Suppressor macrophage treated with lipopolysaccharide for 1 hour (primary cell): ENCODE data around the gene WASF2.
A peak's percentile ranks its signal among the peaks of the same experiment; 100 is the strongest.
"Not testable (repeated sequence)": the region's sequence is repeated elsewhere in the genome, so short reads cannot be mapped to it uniquely, and the experiment has no call there.

Experiments used
- DNase-seq, 3 donors: peaks; one replicate each; pipeline ENCODE4 v3.0.0-alpha.2; 2020 to 2022

Gene WASF2

GRCh38 chr1:27394282-27394658 lies 95.7 kb downstream of the WASF2 start:
- DNase-seq: no peak

GRCh38 chr1:27393641-27394281 lies 96.2 kb downstream of the WASF2 start:
- DNase-seq: no peak

GRCh38 chr1:27392778-27393635 lies 97.0 kb downstream of the WASF2 start:
- no peak for DNase-seq

- peak; percentile 92 to 96 (median 93) for DNase-seq
Observed at GRCh38 chr1:27392096-27392777, 97.7 kb downstream of the WASF2 start, which contains the start of gene GPR3. Gene GPR3 (plus strand): TSS chr1:27392622. CDS start chr1:27393799, 1,177 bp downstream.

DNA sequence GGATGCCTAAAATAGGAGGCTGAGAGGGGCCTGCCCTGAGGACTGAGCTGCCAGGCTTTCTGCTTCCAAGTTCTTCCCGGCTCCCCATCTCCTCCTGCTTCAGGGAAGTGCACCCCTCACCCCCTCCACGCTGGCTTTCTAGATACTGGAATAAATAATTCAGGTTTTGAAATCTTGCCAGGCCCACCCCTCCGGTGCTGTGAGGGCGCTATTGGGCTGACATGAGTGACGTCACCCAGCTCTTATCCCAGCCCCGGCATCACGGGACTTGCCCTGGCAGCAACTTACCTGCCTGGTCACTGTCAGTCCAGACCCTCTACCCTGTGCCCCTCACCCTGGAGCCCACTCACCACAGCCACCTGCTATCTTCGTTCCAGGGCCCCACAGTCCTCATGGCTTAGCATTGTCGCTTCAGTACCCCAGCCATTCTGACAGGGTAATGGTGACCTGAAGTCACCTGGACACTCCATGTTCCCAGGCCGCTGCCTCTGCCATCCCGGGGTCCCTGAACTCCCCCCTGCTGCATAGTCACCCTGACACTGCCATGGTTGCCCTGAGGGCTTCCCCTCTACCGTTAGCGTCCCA lies 98.4 kb downstream of the WASF2 start:
- peak in 2 of 3 donors; percentile 24 to 46 for DNase-seq

DNA sequence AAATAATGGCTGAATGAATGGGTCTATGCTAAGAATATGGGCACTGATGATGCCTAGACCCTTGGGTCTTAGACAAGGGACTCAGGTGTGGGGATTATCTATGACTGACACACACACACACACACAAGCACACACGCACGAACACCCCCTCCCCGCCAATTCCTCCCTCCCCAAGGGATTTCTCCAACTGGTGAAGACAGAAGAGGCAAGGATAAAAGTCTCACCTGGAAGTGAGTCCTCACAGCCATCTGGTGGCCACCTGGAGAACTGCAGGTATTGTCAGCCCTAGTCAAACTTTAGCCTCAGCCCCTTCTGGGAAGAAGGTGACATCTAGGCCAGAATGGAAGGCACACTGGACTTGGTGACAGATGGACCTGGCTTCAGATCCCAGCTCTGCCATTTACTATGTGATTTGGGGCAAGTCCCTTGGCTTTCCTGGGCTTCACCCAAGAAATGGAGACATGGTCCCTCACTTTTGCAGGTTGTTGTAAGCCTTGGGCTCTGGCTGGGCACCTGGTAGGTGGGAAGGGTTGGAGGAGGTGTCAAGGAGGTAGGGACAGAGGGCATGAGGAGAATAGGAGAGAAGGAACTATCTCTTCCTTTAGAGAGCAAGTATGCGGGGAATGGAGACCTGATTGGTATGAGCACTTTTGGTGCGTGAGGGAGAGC lies 101.5 kb downstream of the WASF2 start:
- DNase-seq: peak; percentile 46 to 68 (median 54)

DNA sequence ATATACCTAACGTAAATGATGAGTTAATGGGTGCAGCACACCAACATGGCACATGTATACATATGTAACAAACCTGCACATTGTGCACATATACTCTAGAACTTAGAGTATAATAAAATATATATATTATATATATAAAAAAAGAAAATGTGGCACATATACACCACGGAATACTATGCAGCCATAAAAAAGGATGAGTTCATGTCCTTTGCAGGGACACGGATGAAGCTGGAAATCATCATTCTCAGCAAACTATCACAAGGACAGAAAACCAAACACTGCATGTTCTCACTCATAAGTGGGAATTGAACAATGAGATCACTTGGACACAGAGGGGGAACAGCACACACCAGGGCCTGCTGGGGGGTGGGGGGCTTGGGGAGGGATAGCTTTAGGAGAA lies 105.2 kb downstream of the WASF2 start:
- not testable (repeated sequence) for DNase-seq

GRCh38 chr1:27383661-27384060 lies 106.3 kb downstream of the WASF2 start:
- no peak for DNase-seq

GRCh38 chr1:27383039-27383605 lies 106.8 kb downstream of the WASF2 start, which contains the start of gene CD164L2:
Gene CD164L2 (minus strand): TSS chr1:27383333. CDS start chr1:27383239, 94 bp downstream.
- peak in 1 of 3 donors; percentile 32 for DNase-seq

- no peak for DNase-seq
Observed at GRCh38 chr1:27381969-27382762, 107.8 kb downstream of the WASF2 start.

DNA sequence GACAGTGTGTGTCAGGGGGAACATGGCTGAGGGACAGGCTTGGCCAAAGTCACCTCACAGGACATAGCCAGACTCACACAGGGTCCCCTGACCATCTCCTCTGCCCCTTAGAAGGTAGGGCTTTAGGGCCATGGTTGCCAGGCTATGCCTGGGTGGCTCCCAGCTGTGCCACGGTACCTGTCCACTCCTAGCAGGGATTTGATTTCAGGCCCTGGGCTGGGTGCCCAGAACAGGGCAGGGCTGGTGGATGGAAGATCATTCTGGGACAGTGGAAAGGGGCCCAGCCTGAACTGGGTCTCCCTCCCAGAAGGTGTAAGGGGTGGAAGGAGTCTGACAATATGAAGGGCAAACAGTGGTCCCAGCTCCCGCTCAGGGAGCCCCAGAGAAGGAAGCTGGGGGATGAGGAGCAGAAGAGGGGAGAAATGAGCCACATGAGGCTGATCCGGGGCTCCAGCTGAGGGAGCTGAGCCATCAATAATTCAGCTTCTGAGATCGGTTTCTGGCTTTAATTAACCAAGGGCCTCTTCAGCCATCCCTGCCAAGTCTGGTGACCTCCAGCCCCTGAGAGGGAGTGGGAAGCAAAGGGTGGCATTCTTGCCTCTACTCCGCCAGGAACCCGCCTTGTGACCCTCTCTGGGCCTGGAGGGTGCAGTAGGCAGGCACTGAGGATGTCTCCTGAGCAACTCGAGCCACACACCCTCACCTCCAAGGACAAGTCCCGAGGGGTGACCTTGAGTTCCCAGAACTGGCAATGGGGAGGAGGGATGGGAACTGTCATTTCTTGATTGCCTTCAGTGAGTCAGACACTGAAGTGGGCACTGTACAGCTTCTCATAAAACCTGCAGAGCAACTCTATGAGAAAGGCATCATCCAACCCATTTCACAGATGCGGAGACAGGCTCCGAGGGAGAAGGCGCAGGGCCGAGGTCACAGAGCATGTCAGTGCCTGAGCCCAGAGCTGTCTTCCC lies 108.9 kb downstream of the WASF2 start:
- no peak for DNase-seq

GRCh38 chr1:27380224-27380623 lies 109.7 kb downstream of the WASF2 start:
- peak in 2 of 3 donors; percentile 24 to 28 for DNase-seq

DNA sequence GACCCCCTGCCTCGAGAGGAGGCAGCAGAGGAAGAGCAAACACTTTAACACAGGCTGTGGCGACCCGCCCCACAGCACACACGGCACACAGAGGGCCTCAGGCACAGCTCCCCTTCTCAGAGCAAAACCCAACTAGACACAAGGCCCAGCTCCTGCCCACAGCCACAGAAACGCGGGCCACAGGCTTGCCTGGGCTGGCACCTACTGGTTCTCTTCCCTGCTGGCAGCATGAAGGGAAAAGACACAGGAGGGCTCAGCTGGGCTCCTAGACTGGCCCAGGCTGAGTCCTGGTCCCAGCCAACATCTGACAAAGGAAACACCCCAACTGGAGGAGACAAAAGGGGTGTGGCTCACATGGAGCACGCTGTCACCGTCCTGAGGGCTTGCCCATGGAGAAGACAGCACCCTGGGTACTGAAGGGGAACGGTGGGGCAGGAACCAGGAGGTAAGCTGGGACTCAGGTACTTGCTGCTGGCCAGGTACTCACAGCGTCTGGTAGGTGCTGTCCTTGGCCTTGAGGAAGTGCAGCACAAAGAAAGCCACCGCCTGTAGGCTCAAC lies 110.3 kb downstream of the WASF2 start:
- DNase-seq: no peak

DNA sequence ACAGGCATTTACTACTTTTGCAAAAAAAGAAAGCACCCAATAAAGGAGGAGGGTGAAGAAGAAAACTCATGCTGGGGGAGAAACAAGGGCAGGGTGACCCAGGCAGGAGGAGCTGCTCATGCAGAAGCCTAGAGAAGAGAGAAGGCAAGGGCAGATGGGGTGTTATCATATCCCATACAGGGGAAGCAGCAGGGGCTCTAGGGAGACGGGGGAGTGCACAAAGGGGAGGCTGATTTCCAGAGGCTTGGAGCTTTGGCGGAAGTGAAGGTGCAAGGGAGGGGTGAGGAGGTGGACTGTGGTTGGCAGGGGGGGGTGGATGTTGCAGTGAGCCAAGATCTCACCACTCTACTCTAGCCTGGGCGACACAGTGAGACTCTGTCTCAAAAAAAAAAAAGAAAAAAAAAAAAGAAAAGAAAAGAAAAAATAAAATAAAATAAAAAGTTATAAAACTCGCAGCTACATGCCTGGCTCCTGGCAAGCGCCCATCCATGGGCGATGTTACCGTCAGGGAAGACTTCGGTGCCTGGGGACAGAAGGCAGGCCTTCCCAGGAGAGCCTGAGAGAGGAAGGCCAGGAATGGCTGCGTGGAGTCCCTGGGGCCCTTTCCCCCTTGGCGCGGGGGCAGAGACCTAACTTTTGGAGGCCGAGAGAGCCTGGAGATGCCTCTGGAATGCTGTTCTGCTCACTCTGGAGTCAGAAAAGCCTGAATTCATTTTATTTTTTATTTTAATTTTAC lies 112.0 kb downstream of the WASF2 start:
- no peak for DNase-seq

DNA sequence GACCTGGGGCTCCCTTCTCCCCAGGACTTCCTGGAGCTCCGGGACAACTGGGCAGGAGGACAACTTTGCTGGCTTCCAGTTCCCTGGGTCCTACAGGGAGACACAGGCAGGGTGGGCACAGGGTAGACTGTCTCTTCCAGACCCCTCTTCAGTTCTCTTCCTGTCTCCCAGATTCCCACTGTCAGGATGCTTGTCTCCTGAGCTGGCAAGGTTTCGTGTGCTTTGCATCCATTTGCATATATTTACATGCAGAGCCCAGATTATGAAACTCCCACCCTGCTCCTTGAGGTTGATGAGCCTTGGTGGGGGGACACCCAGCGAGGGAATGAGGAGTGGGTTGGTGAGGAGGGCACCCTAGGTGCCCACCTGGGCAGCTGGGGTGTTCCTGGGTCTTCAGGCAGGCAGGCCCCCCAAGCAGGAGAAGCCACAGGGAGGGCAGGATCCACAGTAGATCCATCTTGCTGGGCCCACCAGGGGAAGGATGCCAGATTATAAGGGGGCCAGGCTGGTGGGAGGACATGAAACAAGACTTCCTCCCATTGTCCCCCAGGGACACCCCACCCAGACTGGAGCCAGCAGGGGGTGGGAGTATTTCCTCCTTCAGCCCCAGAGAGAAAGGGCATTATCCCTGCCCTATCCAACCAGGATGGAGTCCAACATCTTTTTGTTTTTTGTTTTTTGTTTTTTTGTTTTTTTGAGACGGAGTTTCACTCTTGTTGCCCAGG lies 115.4 kb downstream of the WASF2 start, which contains the start of gene FCN3:
FCN3 (minus strand) TSS at position 463 of the 725 bp plus-strand sequence; CDS start at position 457, 6 bp downstream.
- no peak for DNase-seq

DNA sequence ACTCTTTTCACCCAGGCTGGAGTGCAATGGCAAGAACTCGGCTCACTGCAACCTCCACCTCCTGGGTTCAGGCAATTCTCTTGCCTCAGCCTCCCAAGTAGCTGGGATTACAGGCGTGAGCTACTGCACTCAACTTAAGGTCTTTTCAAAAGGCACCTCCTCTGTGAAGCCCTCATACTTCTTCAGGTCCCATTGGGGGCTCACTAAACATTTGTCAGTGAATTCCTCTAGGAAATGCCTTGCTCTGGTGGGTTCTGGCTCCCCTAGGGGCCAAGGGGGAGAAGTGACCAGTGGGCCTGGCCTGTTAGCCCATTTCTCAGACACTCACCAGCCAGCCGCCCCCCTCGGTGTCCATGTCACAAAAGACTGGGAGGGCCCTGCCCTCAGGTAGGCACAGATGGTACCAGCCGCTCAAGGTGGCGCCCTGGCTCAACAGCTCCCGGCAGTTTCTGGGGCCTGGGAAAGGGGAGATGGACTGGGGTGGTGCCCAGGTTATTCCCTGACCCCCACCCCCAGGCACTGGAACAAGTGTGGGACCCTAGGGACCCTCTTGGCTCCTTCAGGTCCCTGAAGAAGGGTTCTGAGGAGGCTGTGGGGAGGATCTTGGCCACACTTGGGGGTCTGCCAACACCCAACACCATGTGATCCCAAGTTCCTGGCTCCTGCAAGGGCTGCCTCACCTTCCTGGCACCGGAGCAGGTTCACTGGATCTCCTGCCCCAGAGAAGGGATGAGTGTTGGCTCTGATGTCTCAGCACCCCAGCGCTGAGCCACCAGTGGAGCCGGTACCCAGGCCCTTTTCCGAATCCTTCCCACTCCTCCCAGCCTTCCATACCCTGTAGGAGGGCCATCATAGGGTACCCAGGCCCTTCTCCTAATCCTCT lies 116.9 kb downstream of the WASF2 start:
- peak in 2 of 3 donors; percentile 19 to 32 for DNase-seq
